Inferior parietal cortex (tissue), 1 donor: ENCODE measurements around the gene LTBP1.
"Not testable (repeated sequence)": the region's sequence is repeated elsewhere in the genome, so short reads cannot be mapped to it uniquely, and the experiment has no call there.

Source experiments
- DNase-seq: peaks from one replicate; pipeline ENCODE4 v3.0.0-alpha.2; 2016; ENCODE audit errors: extremely low spot score

LTBP1 gene

GRCh38 chr2:32946314-32947075, at the start of gene LTBP1:
LTBP1 (plus strand) TSS chr2:32946953; CDS start chr2:32947325, 372 bp downstream.
- DNase-seq: peak; percentile 53

- no peak for DNase-seq
These were observed 46.3 kb upstream of the LTBP1 start for GRCh38 chr2:32900246-32900973.

- no peak for DNase-seq
These were observed 45.4 kb upstream of the LTBP1 start for GRCh38 chr2:32901313-32901712.

GRCh38 chr2:32902174-32902573, 44.6 kb upstream of the LTBP1 start:
- no peak for DNase-seq

- DNase-seq: no peak
These were observed 43.8 kb upstream of the LTBP1 start for GRCh38 chr2:32902986-32903385.

GRCh38 chr2:32904074-32904473, 42.7 kb upstream of the LTBP1 start:
- DNase-seq: no peak

- DNase-seq: no peak
These were observed 42.0 kb upstream of the LTBP1 start for GRCh38 chr2:32904751-32905150.

GRCh38 chr2:32905270-32905669, 41.5 kb upstream of the LTBP1 start:
- no peak for DNase-seq

GRCh38 chr2:32910883-32911598, 35.7 kb upstream of the LTBP1 start:
- DNase-seq: no peak

GRCh38 chr2:32915694-32916093, 31.1 kb upstream of the LTBP1 start:
- DNase-seq: no peak

- no peak for DNase-seq
These were observed 28.0 kb upstream of the LTBP1 start for GRCh38 chr2:32918774-32919173.

GRCh38 chr2:32919901-32920300, 26.9 kb upstream of the LTBP1 start:
- DNase-seq: not testable (repeated sequence)

GRCh38 chr2:32921486-32921885, 25.3 kb upstream of the LTBP1 start:
- DNase-seq: not testable (repeated sequence)

GRCh38 chr2:32922501-32922900, 24.3 kb upstream of the LTBP1 start:
- no peak for DNase-seq

- DNase-seq: no peak
These were observed 23.6 kb upstream of the LTBP1 start for GRCh38 chr2:32923109-32923508.

- DNase-seq: no peak
These were observed 21.4 kb upstream of the LTBP1 start for GRCh38 chr2:32925283-32925815.

- no peak for DNase-seq
These were observed 20.6 kb upstream of the LTBP1 start for GRCh38 chr2:32925976-32926707.

- DNase-seq: no peak
These were observed 20.1 kb upstream of the LTBP1 start for GRCh38 chr2:32926708-32927084.

- DNase-seq: no peak
These were observed 16.3 kb upstream of the LTBP1 start for GRCh38 chr2:32930436-32930835.

GRCh38 chr2:32931519-32931918, 15.2 kb upstream of the LTBP1 start:
- DNase-seq: no peak

GRCh38 chr2:32931945-32932709, 14.6 kb upstream of the LTBP1 start:
- DNase-seq: no peak
